Measurements from ENCODE around the gene TUSC2. TPM values are rescaled to one million over a fixed set of nuclear protein-coding genes. Genes with fewer than 3 reads are reported as not detected.

TUSC2 gene
- total and polyA plus RNA-seq, 2 experiments from 2014 or later, result 30.0 to 45.6 TPM

DNA sequence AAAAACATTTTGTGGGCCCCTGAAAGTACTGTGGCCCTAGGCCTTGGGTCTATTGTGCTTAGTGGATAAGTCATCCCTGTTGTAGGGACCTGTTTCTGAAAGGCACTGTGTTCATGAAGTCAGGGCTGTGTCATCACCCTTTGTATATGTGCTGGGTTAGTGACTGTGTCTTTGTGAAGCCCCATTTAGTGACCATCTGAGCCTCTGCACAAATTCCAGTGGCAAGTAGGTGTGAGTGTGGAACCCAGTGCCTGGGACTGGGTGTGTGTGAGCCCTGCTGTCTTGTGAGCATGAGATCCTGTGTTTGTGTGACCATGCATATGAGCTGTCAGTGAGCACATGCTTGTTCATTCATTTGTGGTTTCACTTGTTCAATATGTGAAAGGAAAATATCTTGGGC lies 23.4 kb downstream of the TUSC2 start:
- Histone ChIP-seq H3K36me3 (replicated peaks; ENCODE audit: insufficient read depth, low read depth) (no peaks in the 10 kb centered on the region), H3K9me2 (replicated peaks; ENCODE audit: insufficient read depth) (no peaks in the 10 kb centered on the region), H3K27me3 (no peaks in the 10 kb centered on the region), H3K9me3 (ENCODE audit: low read depth) (no peaks in the 10 kb centered on the region), H2AFZ (no peak overlapping the region), H3K4me3 (no peak overlapping the region), H3K27ac (no peak overlapping the region), H4K20me1 (ENCODE audit: insufficient read depth, poor library complexity, severe bottlenecking) (no peaks in the 10 kb centered on the region), H3K4me2 (no peak overlapping the region), H3K79me2 (peaks cover 7% of the 10 kb centered on the region), H3K4me1 (ENCODE audit: insufficient read depth) (peaks cover 10% of the 10 kb centered on the region)
- DNase-seq (ENCODE audit: low spot score), result no peak
- TF ChIP-seq CTCF (IDR thresholded peaks at IDR 0.05; ENCODE audit: poor library complexity) (no peak), EZH2phosphoT487 (IDR thresholded peaks at IDR 0.05; ENCODE audit: low read depth, severe bottlenecking, unreplicated experiment) (no peak), EZH2 (IDR thresholded peaks at IDR 0.05; ENCODE audit: borderline replicate concordance) (no peak)

DNA sequence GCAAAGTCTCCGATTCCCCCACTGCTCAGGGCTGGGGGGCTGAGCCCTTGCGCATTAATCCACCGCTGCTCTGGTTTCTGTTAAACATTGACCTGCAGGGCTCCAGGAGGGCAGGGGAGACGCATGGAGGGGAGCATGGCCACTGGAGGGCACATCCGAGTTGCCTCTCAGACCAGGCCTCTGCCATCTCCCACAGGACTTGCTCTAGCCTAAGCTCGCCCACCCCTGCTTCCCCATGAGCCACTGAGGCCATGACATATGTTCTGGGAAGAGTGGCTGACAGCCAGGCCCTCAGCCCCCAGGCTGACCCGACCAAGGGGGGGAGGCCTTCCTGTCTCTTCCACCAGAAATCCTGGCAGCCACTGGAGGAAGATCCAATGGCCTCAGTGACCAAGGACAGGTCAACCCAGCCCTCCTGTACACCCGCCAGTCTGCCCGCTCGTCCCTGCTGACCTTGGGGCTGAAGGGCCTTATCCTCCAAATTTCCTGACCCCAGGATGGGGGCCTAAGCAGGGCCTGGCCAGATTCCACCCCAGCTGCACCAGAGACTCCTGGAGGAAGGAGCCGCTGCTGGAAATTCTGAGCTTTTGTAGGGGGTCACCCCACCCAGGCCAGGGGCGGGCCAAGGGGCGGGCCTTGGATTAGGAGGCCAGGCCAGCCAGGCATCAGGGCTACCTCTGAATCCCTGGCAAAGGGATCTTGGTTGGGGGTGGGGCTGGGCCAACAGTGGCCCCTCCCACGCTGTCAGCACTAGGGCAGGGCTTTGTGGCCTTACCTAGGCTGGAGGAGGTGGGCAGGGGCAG lies 24.8 kb downstream of the TUSC2 start, which contains the start of gene HYAL1:
HYAL1 (minus strand) TSS at position 562 of the 803 bp plus-strand sequence. CDS start 618 bp downstream, outside the sequence.
- no peak within 1 kb of the TSS for H3K4me3 ChIP-seq
- 64% methylated on average over 14 of the region's 14 CpGs for WGBS (ENCODE audit: low lambda C conversion rate, missing lambda C conversion rate)
- DNase-seq (ENCODE audit: low spot score), result peak; percentile 66
- H3K9me3 ChIP-seq (ENCODE audit: low read depth), result no peaks in the 10 kb centered on the region
- H3K27me3 ChIP-seq, result no peaks in the 10 kb centered on the region
- H3K9me2 ChIP-seq (replicated peaks; ENCODE audit: insufficient read depth), result no peaks in the 10 kb centered on the region
- H3K4me1 ChIP-seq (ENCODE audit: insufficient read depth), result peaks cover 15% of the 10 kb centered on the region
- H4K20me1 ChIP-seq (ENCODE audit: insufficient read depth, poor library complexity, severe bottlenecking), result no peaks in the 10 kb centered on the region
- H3K4me2 ChIP-seq, result peak within 1 kb of the TSS; percentile 36
- TF ChIP-seq EZH2phosphoT487 (IDR thresholded peaks at IDR 0.05; ENCODE audit: low read depth, severe bottlenecking, unreplicated experiment) (no peak), EZH2 (IDR thresholded peaks at IDR 0.05; ENCODE audit: borderline replicate concordance) (no peak), CTCF (IDR thresholded peaks at IDR 0.05; ENCODE audit: poor library complexity) (peak; percentile 18)
- H3K27ac ChIP-seq, result peak within 1 kb of the TSS; percentile 73
- no peak within 1 kb of the TSS for H2AFZ ChIP-seq
- H3K36me3 ChIP-seq (replicated peaks; ENCODE audit: insufficient read depth, low read depth), result no peaks in the 10 kb centered on the region
- peaks cover 11% of the 10 kb centered on the region for H3K79me2 ChIP-seq

DNA sequence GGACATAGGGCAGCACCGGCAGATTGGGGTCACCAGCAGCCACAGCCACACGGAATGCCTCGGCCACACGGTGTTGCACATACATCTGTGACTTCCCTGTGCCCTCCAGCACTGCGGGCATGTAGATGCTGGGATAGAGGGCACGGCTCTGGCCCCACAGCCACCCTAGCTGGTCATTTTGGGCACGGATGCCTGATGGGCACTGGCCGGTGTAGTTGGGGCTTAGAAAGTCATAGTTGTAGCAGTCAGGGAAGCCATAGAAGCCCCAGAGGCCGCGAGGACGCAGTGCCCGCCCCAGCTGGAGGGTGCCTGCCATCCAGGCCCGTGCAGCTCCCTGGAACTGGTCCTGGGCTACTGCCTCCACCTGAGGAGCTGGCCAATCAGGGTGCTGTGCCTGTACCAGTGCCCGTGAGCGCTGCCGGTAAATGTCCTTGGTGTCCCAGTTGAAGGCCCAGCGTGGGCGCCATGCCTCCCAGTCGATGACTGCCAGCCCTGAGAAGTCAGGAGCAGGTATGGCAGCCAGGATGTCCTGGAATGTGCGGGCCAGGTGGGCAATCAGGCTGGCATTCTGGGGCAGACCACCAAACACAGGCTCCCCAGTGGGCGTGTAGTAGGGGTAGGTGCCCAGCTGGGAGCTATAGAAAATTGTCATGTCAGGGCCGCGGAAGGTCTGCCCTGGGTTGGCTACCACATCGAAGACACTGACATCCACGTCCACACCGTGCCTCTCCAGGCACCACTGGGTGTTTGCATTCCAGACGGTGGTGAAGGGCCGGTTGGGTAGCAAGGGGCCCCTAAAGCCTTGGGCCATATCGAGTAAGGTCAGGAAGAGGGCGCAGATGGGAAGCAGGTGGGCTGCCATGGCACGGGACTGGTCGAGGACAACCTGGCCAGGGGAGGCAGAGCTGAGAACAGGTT lies 25.7 kb downstream of the TUSC2 start:
- peak overlapping the region; percentile 36 for H3K4me2 ChIP-seq
- H3K9me3 ChIP-seq (ENCODE audit: low read depth), result no peaks in the 10 kb centered on the region
- H3K79me2 ChIP-seq, result peaks cover 11% of the 10 kb centered on the region
- WGBS (ENCODE audit: low lambda C conversion rate, missing lambda C conversion rate), result 89% methylated on average over 32 of the region's 32 CpGs
- H3K27me3 ChIP-seq, result no peaks in the 10 kb centered on the region
- H2AFZ ChIP-seq, result no peak overlapping the region
- no peaks in the 10 kb centered on the region for H4K20me1 ChIP-seq (ENCODE audit: insufficient read depth, poor library complexity, severe bottlenecking)
- no peak overlapping the region for H3K4me3 ChIP-seq
- DNase-seq (ENCODE audit: low spot score), result no peak
- no peaks in the 10 kb centered on the region for H3K9me2 ChIP-seq (replicated peaks; ENCODE audit: insufficient read depth)
- TF ChIP-seq CTCF (IDR thresholded peaks at IDR 0.05; ENCODE audit: poor library complexity) (no peak), EZH2phosphoT487 (IDR thresholded peaks at IDR 0.05; ENCODE audit: low read depth, severe bottlenecking, unreplicated experiment) (no peak), EZH2 (IDR thresholded peaks at IDR 0.05; ENCODE audit: borderline replicate concordance) (no peak)
- no peaks in the 10 kb centered on the region for H3K36me3 ChIP-seq (replicated peaks; ENCODE audit: insufficient read depth, low read depth)
- peak overlapping the region; percentile 73 for H3K27ac ChIP-seq
- peaks cover 17% of the 10 kb centered on the region for H3K4me1 ChIP-seq (ENCODE audit: insufficient read depth)

All from hepatocyte (in vitro differentiated cells).